SW 1271 (cell line): ENCODE results near the gene SLC12A2.

Experiments
- DNase-seq, 2 experiments: peaks; one replicate each; lab custom pipeline; 2025; lab: John Stamatoyannopoulos, UW

The SLC12A2 gene

DNA sequence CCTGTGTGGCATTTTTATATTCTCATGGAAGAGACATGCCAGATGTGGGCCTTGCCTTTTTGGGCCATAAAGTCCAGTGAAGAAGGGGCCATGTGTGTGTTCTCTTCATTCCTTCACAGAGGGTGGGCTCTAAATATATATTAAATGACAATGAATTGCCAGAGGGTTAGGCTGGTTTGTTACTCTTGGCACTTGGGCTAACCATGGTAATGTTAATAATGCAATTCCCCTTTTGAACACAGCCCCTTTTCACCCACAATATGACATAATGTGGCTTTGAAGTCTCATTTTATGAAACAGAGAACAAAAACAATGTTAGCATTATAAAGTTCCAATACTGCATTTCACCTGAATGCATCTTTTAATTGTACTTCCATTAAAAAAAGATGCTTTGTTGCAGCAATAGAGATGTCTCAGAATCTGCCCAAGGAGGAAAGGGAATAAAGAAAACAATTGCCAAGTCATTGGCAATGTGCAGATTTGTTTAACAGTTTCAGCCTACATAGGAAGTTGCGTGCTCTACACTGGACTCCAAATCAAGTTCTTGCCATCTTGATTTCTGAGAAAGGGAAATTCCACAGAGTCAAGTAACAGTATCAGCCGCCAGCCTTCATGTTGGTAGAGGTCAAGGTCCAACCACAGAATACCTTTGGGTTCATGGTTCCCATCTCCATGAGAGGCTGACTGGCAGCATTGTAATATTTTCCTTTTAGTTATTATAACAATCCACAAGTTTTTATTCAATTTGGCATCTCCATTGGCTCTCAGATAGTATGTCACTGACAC is 141.9 kb downstream of the SLC12A2 start:
- no peak for DNase-seq

- peak in 1 of 2 experiments; percentile 20 for DNase-seq
Measured at GRCh38 chr5:128228008-128228407, 144.4 kb downstream of the SLC12A2 start.

DNA sequence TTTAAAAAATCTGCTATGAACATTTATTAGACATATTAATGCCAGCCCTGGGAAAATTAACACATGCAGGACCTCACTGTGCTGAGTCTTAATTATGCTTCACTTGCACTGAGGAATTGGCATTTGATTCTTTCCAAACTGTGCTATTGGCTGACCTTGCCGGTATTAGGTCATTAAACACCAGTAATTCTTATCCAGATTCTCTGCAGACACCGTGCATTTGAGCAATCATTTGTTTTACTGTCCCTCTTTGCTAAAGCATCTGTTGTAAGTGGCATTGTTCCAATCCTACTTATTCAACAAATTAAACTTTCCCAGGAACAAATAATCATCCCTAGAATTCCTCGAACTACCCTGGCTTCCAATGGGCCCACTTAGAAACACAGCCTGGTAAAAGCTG is 145.0 kb downstream of the SLC12A2 start:
- DNase-seq, result no peak

GRCh38 chr5:128234928-128235641 is 151.5 kb downstream of the SLC12A2 start:
- no peak for DNase-seq

- no peak for DNase-seq
Measured at GRCh38 chr5:128236334-128236733, 152.8 kb downstream of the SLC12A2 start.

- no peak for DNase-seq
Measured at GRCh38 chr5:128237000-128237399, 153.4 kb downstream of the SLC12A2 start.

DNA sequence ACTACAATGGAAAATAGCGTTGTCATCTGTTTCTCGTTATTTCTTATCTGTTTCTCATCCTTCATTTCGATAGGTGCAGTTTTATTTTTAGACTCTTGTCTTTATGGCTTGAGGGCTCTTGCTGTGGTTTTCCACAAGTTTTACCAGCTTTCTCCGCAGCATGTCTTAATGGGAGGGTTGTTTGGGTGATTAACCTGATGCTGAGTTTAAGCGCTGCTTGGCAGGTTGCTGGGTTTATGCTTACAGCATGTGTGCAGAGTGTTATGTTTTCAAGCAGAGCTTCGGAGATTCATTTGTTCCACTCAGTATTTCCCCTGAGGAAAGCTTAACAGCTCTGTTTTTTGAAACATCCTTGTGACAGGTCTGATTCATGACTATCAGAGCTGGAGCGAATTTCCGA is 154.0 kb downstream of the SLC12A2 start:
- DNase-seq, result no peak
